ENCODE measurements around the gene BABAM2. TPM values are rescaled to one million over a fixed set of nuclear protein-coding genes. Genes with fewer than 3 reads are reported as not detected.

Gene BABAM2
- total RNA-seq, 6 experiments from 2014 or later = 17.1 to 39.4 (median 25.5) TPM

DNA sequence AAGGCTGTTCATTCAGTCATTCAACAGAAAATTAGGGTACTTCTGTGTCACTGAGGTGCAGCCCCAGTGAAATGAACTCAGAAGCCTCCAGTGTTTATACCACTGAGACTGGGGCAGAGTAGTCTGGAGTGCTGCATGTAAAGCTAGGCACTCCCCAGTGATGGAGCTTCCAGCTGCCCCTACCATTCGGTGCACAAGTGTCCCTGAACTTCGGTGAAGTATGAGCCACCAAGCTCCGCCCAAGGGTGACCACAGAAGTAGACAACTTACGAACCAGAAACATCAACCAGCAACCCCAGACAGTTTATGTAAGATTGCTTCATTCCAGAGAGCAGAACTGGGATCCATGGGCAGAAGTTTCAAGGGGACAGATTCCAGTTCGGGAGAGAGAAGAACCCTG, 431.5 kb downstream of the BABAM2 start:
- TF ChIP-seq POLR2A (IDR thresholded peaks at IDR 0.05) = no peak
- TF ChIP-seq, protein P1, sequence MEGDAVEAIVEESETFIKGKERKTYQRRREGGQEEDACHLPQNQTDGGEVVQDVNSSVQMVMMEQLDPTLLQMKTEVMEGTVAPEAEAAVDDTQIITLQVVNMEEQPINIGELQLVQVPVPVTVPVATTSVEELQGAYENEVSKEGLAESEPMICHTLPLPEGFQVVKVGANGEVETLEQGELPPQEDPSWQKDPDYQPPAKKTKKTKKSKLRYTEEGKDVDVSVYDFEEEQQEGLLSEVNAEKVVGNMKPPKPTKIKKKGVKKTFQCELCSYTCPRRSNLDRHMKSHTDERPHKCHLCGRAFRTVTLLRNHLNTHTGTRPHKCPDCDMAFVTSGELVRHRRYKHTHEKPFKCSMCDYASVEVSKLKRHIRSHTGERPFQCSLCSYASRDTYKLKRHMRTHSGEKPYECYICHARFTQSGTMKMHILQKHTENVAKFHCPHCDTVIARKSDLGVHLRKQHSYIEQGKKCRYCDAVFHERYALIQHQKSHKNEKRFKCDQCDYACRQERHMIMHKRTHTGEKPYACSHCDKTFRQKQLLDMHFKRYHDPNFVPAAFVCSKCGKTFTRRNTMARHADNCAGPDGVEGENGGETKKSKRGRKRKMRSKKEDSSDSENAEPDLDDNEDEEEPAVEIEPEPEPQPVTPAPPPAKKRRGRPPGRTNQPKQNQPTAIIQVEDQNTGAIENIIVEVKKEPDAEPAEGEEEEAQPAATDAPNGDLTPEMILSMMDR (IDR thresholded peaks at IDR 0.05) = no peak
- Histone ChIP-seq H3K9me3 (no peaks in the 10 kb centered on the region), H3K27ac (no peak overlapping the region), H3K4me1 (no peaks in the 10 kb centered on the region), H3K4me3 (no peak overlapping the region), H3K36me3 (no peaks in the 10 kb centered on the region), H3K27me3 (no peaks in the 10 kb centered on the region)
- ATAC-seq (no peak), DNase-seq (no peak)
- intact Hi-C loops (cut with DNase I) = no loop called here
- 76% methylated on average over 3 of the region's 5 CpGs for WGBS (ENCODE audit: insufficient coverage, low coverage, low lambda C conversion rate, missing lambda C conversion rate)

GRCh38 chr2:28322456-28322855, 431.9 kb downstream of the BABAM2 start:
- WGBS (ENCODE audit: insufficient coverage, low coverage, low lambda C conversion rate, missing lambda C conversion rate) = no CpG with 5 or more reads among the region's 8 CpGs
- no peak for DNase-seq
- Histone ChIP-seq H3K36me3 (no peaks in the 10 kb centered on the region), H3K4me3 (no peak overlapping the region), H3K27me3 (no peaks in the 10 kb centered on the region), H3K4me1 (no peaks in the 10 kb centered on the region), H3K9me3 (no peaks in the 10 kb centered on the region), H3K27ac (no peak overlapping the region)
- intact Hi-C loops (cut with DNase I) = no loop called here
- no peak for ATAC-seq
- no peak for TF ChIP-seq POLR2A (IDR thresholded peaks at IDR 0.05)
- TF ChIP-seq, protein P1 (IDR thresholded peaks at IDR 0.05) = no peak

DNA sequence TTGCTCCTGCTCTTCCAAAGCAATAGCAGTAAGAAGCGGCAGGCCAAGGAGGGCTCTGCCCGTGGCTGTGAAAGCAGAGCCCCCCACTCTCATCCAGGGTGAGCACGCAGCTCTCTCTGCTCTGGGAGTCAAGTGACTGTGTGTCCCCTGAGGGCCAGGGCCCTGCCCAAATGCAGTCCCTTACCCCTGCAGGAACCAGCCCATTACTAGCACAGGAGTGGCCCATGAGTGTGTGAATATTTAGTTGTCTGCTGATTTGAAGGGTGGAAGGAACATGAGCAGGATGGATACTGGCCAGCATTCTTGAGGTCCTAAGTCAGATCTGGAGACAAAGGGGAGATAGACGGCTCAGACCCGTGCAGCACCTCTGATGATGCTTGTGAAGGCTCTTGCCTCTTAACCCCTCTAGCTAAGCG, 432.5 kb downstream of the BABAM2 start:
- Histone ChIP-seq H3K36me3 (no peaks in the 10 kb centered on the region), H3K4me1 (no peaks in the 10 kb centered on the region), H3K27me3 (no peaks in the 10 kb centered on the region), H3K27ac (no peak overlapping the region), H3K4me3 (no peak overlapping the region), H3K9me3 (no peaks in the 10 kb centered on the region)
- ATAC-seq (no peak), DNase-seq (no peak)
- TF ChIP-seq POLR2A (IDR thresholded peaks at IDR 0.05) = no peak
- TF ChIP-seq, protein P1 (IDR thresholded peaks at IDR 0.05) = no peak
- WGBS (ENCODE audit: insufficient coverage, low coverage, low lambda C conversion rate, missing lambda C conversion rate) = no CpG with 5 or more reads among the region's 6 CpGs
- intact Hi-C loops (cut with DNase I) = no loop called here

GRCh38 chr2:28325173-28325566, 434.6 kb downstream of the BABAM2 start:
- 77% methylated on average over 4 of the region's 5 CpGs for WGBS (ENCODE audit: insufficient coverage, low coverage, low lambda C conversion rate, missing lambda C conversion rate)
- H3K27ac ChIP-seq = no peak overlapping the region
- TF ChIP-seq, protein P1 (IDR thresholded peaks at IDR 0.05) = no peak
- TF ChIP-seq POLR2A (IDR thresholded peaks at IDR 0.05) = no peak
- H3K9me3 ChIP-seq = no peaks in the 10 kb centered on the region
- ATAC-seq (no peak), DNase-seq (no peak)
- no peak overlapping the region for H3K4me3 ChIP-seq
- intact Hi-C loops (cut with DNase I) = no loop called here
- H3K27me3 ChIP-seq = no peaks in the 10 kb centered on the region
- no peaks in the 10 kb centered on the region for H3K4me1 ChIP-seq
- H3K36me3 ChIP-seq = no peaks in the 10 kb centered on the region

Data from right lobe of liver (tissue), 6 donors.